Activated CD4-positive, alpha-beta memory T cell treated with anti-CD3 and anti-CD28 coated beads, Interleukin-2, amount 10 ng/mL, durations not matched to agents 7 days and 5 days (primary cell): ENCODE results near the gene RAB40C. TPM values are rescaled to one million over a fixed set of nuclear protein-coding genes. Genes with fewer than 3 reads are reported as not detected.

Source experiments
- CTCF ChIA-PET: fragments of 350-600 bp; sonication (Branson Sonifier 250); formaldehyde crosslinking; loops from one replicate; lab custom pipeline; 2021; ENCODE audit warnings: antibody characterized with exemption, inconsistent platforms; lab: Charles Lee
- POLR2A ChIA-PET: fragments of 350-600 bp; sonication (Branson Sonifier 250); formaldehyde crosslinking; loops from one replicate; lab custom pipeline; 2021; ENCODE audit warnings: antibody characterized with exemption; lab: Charles Lee
- DNase-seq: peaks from one replicate; pipeline ENCODE4 v3.0.0-alpha.2; 2020
- H3K27ac Mint-ChIP-seq: one replicate; pipeline ENCODE4 v1.8.0; 2021; ENCODE audit warnings: mild to moderate bottlenecking, mixed read lengths
- H3K27me3 Mint-ChIP-seq: one replicate; pipeline ENCODE4 v1.8.0; 2021; ENCODE audit warnings: mixed read lengths
- H3K36me3 Mint-ChIP-seq: one replicate; pipeline ENCODE4 v1.8.0; 2021; ENCODE audit warnings: low read depth, mixed read lengths
- H3K4me1 Mint-ChIP-seq: one replicate; pipeline ENCODE4 v1.8.0; 2021; ENCODE audit warnings: mixed read lengths
- H3K4me3 Mint-ChIP-seq: one replicate; pipeline ENCODE4 v1.8.0; 2021; ENCODE audit warnings: mild to moderate bottlenecking, mixed read lengths
- H3K9me3 Mint-ChIP-seq: one replicate; pipeline ENCODE4 v1.8.0; 2021; ENCODE audit warnings: mixed read lengths
- total RNA-seq, 2 experiments: library from RNA; stranded (reverse); gene quantifications; one replicate each; pipeline ENCODE4 v1.2.3, GENCODE V29; 2021

The RAB40C gene
- total RNA-seq, 2 experiments from 2014 or later, result 12.2 to 14.2 TPM

GRCh38 chr16:554640-555365, 35.1 kb upstream of the RAB40C start:
- ChIA-PET CTCF (no interaction called here), POLR2A (no interaction called here)
- H3K4me1 Mint-ChIP-seq, result no peaks in the 10 kb centered on the region
- H3K27ac Mint-ChIP-seq, result no peak overlapping the region
- H3K27me3 Mint-ChIP-seq, result peaks cover 6% of the 10 kb centered on the region
- no peaks in the 10 kb centered on the region for H3K9me3 Mint-ChIP-seq
- DNase-seq, result no peak
- no peak overlapping the region for H3K4me3 Mint-ChIP-seq
- no peaks in the 10 kb centered on the region for H3K36me3 Mint-ChIP-seq

DNA sequence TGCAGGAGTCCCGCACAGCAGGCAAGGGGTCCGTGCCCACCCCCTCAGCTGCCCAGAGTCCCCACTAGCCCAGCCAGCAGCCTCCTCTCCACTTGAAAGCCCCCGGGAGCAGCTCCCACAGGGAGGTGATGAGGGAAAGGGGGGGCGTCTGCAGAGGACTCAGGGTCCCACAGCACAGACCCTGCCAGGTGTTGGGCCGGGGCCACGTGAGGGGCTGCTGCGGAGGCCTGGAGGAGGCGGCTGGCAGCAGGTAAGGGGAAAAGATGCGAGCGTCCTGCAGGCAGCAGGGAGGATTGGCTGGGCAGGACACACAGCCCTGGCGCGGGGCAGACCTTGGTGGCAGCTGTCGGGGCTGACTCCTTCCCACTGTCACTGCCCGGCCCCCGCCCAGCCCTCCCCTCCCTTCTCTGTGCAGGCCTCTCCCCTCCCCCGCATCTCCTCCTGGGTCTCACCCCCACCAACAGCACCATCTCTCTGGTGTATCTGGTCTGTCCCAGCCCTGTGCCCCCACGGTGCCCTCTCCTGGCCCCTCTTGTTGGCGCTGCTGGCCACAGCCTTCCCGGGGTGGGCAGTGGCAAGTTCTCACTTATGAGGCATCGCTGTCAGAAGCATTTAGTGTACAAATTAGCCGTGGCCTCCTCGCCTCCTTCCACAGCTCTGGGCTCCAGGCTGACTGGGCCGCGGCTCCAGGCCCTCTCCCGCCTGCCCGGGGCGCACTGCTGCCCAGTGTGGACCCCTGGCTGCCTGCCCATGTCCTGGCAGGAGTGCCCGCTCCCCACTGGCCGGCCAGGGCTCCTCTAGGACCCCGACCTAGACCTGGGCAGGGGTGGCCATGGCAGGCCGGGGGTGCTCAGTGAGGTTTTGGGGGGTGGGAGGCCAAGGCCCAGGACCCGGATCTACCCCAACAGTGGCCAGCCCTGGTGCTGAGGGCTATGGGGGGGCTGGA, 34.1 kb upstream of the RAB40C start:
- Mint-ChIP-seq H3K36me3 (no peaks in the 10 kb centered on the region), H3K9me3 (no peaks in the 10 kb centered on the region), H3K27ac (no peak overlapping the region), H3K4me1 (no peaks in the 10 kb centered on the region), H3K4me3 (no peak overlapping the region), H3K27me3 (peaks cover 6% of the 10 kb centered on the region)
- CTCF ChIA-PET, result no interaction called here
- DNase-seq, result no peak
- POLR2A ChIA-PET, result no interaction called here

DNA sequence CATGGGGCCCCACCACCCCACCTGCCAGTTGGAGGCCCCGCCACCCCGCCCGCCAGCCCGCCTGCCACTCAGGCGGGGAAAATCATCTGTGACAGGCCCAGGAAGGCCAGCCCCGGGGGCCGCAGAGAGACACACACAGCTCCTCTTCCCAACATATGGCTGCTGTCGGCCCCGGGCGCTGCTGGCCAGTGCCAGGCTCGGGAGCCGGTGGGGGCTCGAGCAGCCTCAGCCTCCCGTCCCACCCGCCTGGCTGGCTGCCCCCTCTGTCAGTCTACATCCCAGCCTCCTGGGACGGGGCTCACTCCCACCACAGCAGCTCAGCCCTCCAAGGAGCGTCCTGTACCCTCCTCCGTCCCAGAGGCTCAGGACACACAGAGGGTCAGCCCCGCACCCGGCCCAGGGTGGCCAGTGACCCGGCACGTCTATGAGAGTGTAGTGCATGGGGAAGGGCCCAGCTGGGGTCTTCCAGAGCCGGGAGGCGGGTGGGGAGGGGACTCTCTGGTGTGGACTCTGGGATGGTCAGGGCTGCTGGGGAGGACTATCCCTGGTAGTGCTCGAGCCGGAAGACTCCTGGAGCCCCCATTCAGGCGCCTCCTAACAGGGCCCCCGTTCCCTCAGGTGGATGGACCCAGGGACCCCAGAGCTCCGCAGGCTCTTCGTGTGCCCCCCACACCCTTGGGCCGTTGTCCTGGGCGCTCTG, 33.2 kb upstream of the RAB40C start:
- H3K36me3 Mint-ChIP-seq, result no peaks in the 10 kb centered on the region
- POLR2A ChIA-PET, result interaction anchor here (0.6 kb wide), 1 partner anchor 1836 kb away, joined by 3 read pairs; no protein-coding TSS in a partner anchor

GRCh38 chr16:557463-558297, 32.2 kb upstream of the RAB40C start:
- ChIA-PET CTCF (interaction anchor here (0.5 kb wide), 1 partner anchor 174 kb away, joined by 3 read pairs; no protein-coding TSS in a partner anchor), POLR2A (no interaction called here)
- no peaks in the 10 kb centered on the region for H3K9me3 Mint-ChIP-seq
- DNase-seq, result no peak
- H3K36me3 Mint-ChIP-seq, result no peaks in the 10 kb centered on the region
- H3K4me3 Mint-ChIP-seq, result no peak overlapping the region
- peaks cover 12% of the 10 kb centered on the region for H3K27me3 Mint-ChIP-seq
- H3K27ac Mint-ChIP-seq, result no peak overlapping the region
- H3K4me1 Mint-ChIP-seq, result no peaks in the 10 kb centered on the region

More for the DNA sequence above, 33.2 kb upstream of the RAB40C start:
- Mint-ChIP-seq H3K4me1 (no peaks in the 10 kb centered on the region), H3K27me3 (peaks cover 8% of the 10 kb centered on the region), H3K9me3 (no peaks in the 10 kb centered on the region), H3K4me3 (no peak overlapping the region), H3K27ac (no peak overlapping the region)
- DNase-seq, result no peak
- CTCF ChIA-PET, result no interaction called here

- POLR2A ChIA-PET, result no interaction called here
- no peak overlapping the region for H3K4me3 Mint-ChIP-seq
These were observed 31.4 kb upstream of the RAB40C start for GRCh38 chr16:558298-559020.

GRCh38 chr16:559021-559380, 30.9 kb upstream of the RAB40C start:
- CTCF ChIA-PET, result no interaction called here
- no peak overlapping the region for H3K4me3 Mint-ChIP-seq
- no peak overlapping the region for H3K27ac Mint-ChIP-seq
- no peak for DNase-seq
- POLR2A ChIA-PET, result no interaction called here
- H3K4me1 Mint-ChIP-seq, result no peaks in the 10 kb centered on the region
- H3K27me3 Mint-ChIP-seq, result peaks cover 12% of the 10 kb centered on the region
- no peaks in the 10 kb centered on the region for H3K36me3 Mint-ChIP-seq
- H3K9me3 Mint-ChIP-seq, result no peaks in the 10 kb centered on the region

More at GRCh38 chr16:558298-559020, 31.4 kb upstream of the RAB40C start:
- no peaks in the 10 kb centered on the region for H3K36me3 Mint-ChIP-seq
- DNase-seq, result no peak
- H3K4me1 Mint-ChIP-seq, result no peaks in the 10 kb centered on the region
- H3K27me3 Mint-ChIP-seq, result peaks cover 12% of the 10 kb centered on the region
- no peak overlapping the region for H3K27ac Mint-ChIP-seq
- CTCF ChIA-PET, result interaction anchor here (0.5 kb wide), 1 partner anchor 173 kb away, joined by 3 read pairs; no protein-coding TSS in a partner anchor
- H3K9me3 Mint-ChIP-seq, result no peaks in the 10 kb centered on the region

- Mint-ChIP-seq H3K4me3 (no peak overlapping the region), H3K27ac (no peak overlapping the region), H3K9me3 (no peaks in the 10 kb centered on the region), H3K27me3 (peaks cover 12% of the 10 kb centered on the region), H3K4me1 (no peaks in the 10 kb centered on the region), H3K36me3 (no peaks in the 10 kb centered on the region)
- POLR2A ChIA-PET, result no interaction called here
- DNase-seq, result no peak
- CTCF ChIA-PET, result no interaction called here
These were observed 30.3 kb upstream of the RAB40C start for GRCh38 chr16:559411-560203.

GRCh38 chr16:560204-560700, 29.6 kb upstream of the RAB40C start, which contains the start of gene PRR35:
Gene PRR35, plus strand, starts transcription at chr16:560394. Its CDS starts 2,901 bp downstream, at chr16:563295.
- no peak within 1 kb of the TSS for H3K27ac Mint-ChIP-seq
- no peaks in the 10 kb centered on the region for H3K4me1 Mint-ChIP-seq
- no peak for DNase-seq
- POLR2A ChIA-PET, result no interaction called here
- H3K4me3 Mint-ChIP-seq, result no peak within 1 kb of the TSS
- H3K27me3 Mint-ChIP-seq, result peaks cover 12% of the 10 kb centered on the region
- CTCF ChIA-PET, result no interaction called here
- H3K9me3 Mint-ChIP-seq, result no peaks in the 10 kb centered on the region
- no peaks in the 10 kb centered on the region for H3K36me3 Mint-ChIP-seq

DNA sequence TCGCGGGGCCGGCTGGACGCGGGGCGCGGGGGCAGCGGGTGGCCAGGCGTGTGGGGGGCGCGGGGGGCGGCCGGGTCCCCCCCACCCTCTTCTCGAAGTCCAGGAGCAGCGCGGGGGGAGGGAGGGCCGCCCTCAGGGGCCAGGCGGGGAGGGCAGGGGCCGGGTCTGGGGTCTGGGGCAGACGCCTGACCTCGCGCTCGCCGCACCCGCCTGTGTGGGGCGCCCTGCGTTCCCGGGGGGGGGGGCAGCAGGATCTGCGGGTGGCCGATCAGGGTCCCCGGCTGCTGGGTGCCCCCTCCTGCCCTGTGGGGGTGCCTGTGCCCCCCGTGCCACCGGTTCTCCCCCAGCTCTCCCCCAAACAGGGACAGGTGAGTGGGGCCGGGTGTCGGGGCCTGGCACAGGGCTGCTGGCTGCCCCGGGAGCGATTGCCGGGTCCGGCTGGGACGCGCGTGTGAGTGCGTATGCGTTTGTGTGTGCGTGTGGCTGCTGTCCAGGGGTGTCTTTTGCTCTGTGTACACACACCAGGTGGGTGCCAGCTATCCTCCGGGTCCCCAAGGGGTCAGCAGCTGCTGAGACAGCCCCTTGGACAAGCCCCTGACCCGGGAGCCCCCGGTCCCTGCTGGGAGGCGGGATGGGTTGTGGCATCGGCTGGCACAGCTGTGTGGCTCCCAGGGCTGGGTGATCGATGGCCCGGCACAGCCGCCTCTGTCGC, 29.0 kb upstream of the RAB40C start:
- no peak overlapping the region for H3K27ac Mint-ChIP-seq
- H3K4me3 Mint-ChIP-seq, result no peak overlapping the region
- no peak for DNase-seq
- no peaks in the 10 kb centered on the region for H3K4me1 Mint-ChIP-seq
- no peaks in the 10 kb centered on the region for H3K36me3 Mint-ChIP-seq
- H3K27me3 Mint-ChIP-seq, result peaks cover 12% of the 10 kb centered on the region
- ChIA-PET POLR2A (no interaction called here), CTCF (no interaction called here)
- H3K9me3 Mint-ChIP-seq, result no peaks in the 10 kb centered on the region

DNA sequence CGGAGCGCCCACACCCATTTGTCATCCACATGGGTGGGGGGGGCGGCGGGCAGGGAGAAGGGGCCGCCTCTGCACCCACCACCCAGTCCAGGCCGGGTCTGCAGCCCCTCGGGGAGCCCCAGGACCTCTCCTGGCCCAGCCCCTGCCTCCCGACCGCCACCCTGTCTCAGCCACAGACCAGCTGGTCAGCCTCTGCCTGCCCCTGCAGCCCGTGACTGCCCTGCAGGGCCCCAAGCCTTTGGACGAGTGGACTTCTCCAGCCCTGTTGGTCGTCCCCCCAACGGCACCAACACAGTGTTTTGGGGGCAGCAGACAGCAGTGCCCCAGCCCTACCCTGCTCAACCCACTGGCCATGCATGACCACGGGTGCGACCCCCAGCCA, 28.5 kb upstream of the RAB40C start:
- Mint-ChIP-seq H3K36me3 (no peaks in the 10 kb centered on the region), H3K27me3 (peaks cover 12% of the 10 kb centered on the region), H3K27ac (no peak overlapping the region), H3K9me3 (no peaks in the 10 kb centered on the region), H3K4me3 (no peak overlapping the region), H3K4me1 (peaks cover under 1% of the 10 kb centered on the region)
- ChIA-PET POLR2A (no interaction called here), CTCF (no interaction called here)
- no peak for DNase-seq
